IMR-90 (cell line): ENCODE measurements around the gene LGALS3.

Experiments
- CTCF ChIP-seq: conservative IDR thresholded peaks from 2 replicates; pipeline ENCODE4 v1.5.1; 2012; ENCODE audit warnings: mild to moderate bottlenecking, low read depth, low read length, improper control_type of control experiment
- MAFK ChIP-seq: IDR thresholded peaks from 2 replicates; pipeline ENCODE4 v1.6.1; 2012; ENCODE audit warnings: low read depth, low read length, improper control_type of control experiment

DNA sequence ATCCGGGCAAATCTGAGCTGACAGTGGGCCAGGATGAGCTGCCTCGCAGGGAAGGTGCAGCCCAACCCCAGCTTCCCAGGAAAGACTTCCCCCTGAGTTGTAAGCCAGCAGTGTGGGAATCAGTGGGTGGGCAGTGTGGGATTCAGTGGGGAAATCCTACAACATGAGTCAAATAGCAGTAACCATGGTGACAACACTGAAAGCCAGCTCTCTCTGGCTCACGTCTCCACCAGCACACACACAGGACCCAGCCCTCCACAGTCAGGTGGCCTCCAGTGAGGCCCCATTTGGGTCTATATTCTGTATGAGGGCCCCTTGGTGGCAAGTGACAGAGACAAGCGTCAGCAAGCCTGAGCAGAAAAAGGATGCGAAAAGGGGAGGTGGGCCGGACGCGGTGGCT, 6.0 kb upstream of the LGALS3 start:
- TF ChIP-seq CTCF (no peak), MAFK (no peak)
